ENCODE data around the gene MAP3K3. TPM values are rescaled to one million over a fixed set of nuclear protein-coding genes. Genes with fewer than 3 reads are reported as not detected.

The MAP3K3 gene
- total and polyA plus RNA-seq, 10 of the 15 experiments (the other 5 are each of a cell fraction or from before 2014, with no cell fraction given): 1.6 to 24.1 (median 15.0) TPM

DNA sequence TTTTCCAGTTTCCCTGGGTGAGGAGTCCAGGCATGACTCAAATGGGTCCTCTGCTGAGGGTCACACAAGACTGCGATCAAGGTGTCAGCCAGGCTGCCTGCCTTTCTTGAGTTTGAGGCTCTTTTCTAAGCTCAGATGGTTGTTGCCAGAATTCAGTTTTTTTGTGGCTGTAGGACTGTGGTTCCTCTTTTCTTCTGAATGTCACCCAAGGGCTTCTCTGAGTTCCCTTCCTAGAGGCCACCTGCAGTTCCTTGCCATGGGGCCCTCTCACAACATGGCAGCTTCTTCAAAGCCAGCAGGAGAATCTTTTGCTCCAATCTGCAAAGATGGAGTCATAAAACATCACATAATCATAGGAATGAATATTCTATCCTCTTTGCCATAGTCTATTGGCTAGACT, 60.2 kb downstream of the MAP3K3 start:
- Histone ChIP-seq H2AFZ (ENCODE audit: control insufficient read depth, low read depth, low read length) (no peak overlapping the region), H3K79me2 (ENCODE audit: control insufficient read depth, insufficient read depth, low read length) (no peaks in the 10 kb centered on the region), H3K4me2 (ENCODE audit: control insufficient read depth, insufficient read depth) (no peak overlapping the region), H3K27me3 (replicated peaks in 1 of 2; ENCODE audit: control insufficient read depth in 2 of 2, insufficient read depth in 2 of 2, low read length in 1 of 2) (no peaks in the 10 kb centered on the region), H3K36me3 (ENCODE audit: control insufficient read depth in 2 of 2, insufficient read depth in 2 of 2, low read length in 1 of 2) (peaks cover 2 to 12% of the 10 kb centered on the region in 2 experiments; a peak in 3 of 4 replicates), H3K4me1 (ENCODE audit: control insufficient read depth, insufficient read depth, low read length) (no peaks in the 10 kb centered on the region), H3K9ac (ENCODE audit: control insufficient read depth, insufficient read depth, low read length) (no peak overlapping the region), H3K9me3 (replicated peaks; ENCODE audit: control insufficient read depth, insufficient read depth, low read length) (no peaks in the 10 kb centered on the region), H3K4me3 (no peak overlapping the region), H3K27ac (ENCODE audit: control insufficient read depth, insufficient read depth) (no peak overlapping the region), H4K20me1 (ENCODE audit: control insufficient read depth, insufficient read depth) (no peaks in the 10 kb centered on the region)
- ChIA-PET SMC1A (ENCODE audit: uncharacterized antibody, unreplicated experiment) (interaction anchor here (1.1 to 1.7 kb wide), 5 partner anchors 16 to 152 kb away, joined by 3 to 6 read pairs (median 3); no protein-coding TSS in a partner anchor), CTCF (interaction anchor here (0.7 to 1.8 kb wide), 5 partner anchors 13 to 257 kb away, joined by 3 to 4 read pairs (median 3); no protein-coding TSS in a partner anchor), POLR2A (interaction anchor here (0.5 to 2.1 kb wide), 6 partner anchors 8 to 57 kb away, joined by 3 to 7 read pairs (median 3); no protein-coding TSS in a partner anchor), RAD21 (ENCODE audit: unreplicated experiment) (no interaction called here)
- DNase-seq (ENCODE audit: low read depth, low spot score): no peak
- TF ChIP-seq, protein P1, sequence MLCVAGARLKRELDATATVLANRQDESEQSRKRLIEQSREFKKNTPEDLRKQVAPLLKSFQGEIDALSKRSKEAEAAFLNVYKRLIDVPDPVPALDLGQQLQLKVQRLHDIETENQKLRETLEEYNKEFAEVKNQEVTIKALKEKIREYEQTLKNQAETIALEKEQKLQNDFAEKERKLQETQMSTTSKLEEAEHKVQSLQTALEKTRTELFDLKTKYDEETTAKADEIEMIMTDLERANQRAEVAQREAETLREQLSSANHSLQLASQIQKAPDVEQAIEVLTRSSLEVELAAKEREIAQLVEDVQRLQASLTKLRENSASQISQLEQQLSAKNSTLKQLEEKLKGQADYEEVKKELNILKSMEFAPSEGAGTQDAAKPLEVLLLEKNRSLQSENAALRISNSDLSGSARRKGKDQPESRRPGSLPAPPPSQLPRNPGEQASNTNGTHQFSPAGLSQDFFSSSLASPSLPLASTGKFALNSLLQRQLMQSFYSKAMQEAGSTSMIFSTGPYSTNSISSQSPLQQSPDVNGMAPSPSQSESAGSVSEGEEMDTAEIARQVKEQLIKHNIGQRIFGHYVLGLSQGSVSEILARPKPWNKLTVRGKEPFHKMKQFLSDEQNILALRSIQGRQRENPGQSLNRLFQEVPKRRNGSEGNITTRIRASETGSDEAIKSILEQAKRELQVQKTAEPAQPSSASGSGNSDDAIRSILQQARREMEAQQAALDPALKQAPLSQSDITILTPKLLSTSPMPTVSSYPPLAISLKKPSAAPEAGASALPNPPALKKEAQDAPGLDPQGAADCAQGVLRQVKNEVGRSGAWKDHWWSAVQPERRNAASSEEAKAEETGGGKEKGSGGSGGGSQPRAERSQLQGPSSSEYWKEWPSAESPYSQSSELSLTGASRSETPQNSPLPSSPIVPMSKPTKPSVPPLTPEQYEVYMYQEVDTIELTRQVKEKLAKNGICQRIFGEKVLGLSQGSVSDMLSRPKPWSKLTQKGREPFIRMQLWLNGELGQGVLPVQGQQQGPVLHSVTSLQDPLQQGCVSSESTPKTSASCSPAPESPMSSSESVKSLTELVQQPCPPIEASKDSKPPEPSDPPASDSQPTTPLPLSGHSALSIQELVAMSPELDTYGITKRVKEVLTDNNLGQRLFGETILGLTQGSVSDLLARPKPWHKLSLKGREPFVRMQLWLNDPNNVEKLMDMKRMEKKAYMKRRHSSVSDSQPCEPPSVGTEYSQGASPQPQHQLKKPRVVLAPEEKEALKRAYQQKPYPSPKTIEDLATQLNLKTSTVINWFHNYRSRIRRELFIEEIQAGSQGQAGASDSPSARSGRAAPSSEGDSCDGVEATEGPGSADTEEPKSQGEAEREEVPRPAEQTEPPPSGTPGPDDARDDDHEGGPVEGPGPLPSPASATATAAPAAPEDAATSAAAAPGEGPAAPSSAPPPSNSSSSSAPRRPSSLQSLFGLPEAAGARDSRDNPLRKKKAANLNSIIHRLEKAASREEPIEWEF (IDR thresholded peaks at IDR 0.05; ENCODE audit: insufficient replicate concordance, low read depth, low read length): no peak
- TF ChIP-seq EP300 (IDR thresholded peaks at IDR 0.05; ENCODE audit: borderline replicate concordance in 1 of 2, control insufficient read depth in 1 of 2, low read depth in 2 of 2, low read length in 2 of 2): no peak
- TF ChIP-seq, protein P2, sequence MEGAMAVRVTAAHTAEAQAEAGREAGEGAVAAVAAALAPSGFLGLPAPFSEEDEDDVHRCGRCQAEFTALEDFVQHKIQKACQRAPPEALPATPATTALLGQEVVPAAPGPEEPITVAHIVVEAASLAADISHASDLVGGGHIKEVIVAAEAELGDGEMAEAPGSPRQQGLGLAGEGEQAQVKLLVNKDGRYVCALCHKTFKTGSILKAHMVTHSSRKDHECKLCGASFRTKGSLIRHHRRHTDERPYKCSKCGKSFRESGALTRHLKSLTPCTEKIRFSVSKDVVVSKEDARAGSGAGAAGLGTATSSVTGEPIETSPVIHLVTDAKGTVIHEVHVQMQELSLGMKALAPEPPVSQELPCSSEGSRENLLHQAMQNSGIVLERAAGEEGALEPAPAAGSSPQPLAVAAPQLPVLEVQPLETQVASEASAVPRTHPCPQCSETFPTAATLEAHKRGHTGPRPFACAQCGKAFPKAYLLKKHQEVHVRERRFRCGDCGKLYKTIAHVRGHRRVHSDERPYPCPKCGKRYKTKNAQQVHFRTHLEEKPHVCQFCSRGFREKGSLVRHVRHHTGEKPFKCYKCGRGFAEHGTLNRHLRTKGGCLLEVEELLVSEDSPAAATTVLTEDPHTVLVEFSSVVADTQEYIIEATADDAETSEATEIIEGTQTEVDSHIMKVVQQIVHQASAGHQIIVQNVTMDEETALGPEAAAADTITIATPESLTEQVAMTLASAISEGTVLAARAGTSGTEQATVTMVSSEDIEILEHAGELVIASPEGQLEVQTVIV (IDR thresholded peaks at IDR 0.05; ENCODE audit: borderline replicate concordance, partially characterized antibody): no peak
- no peak for TF ChIP-seq MEF2B (IDR thresholded peaks at IDR 0.05; ENCODE audit: partially characterized antibody, poor library complexity, severe bottlenecking)
- no peak for TF ChIP-seq RB1 (IDR thresholded peaks at IDR 0.05; ENCODE audit: borderline replicate concordance)
- no peak for TF ChIP-seq BHLHE40 (IDR thresholded peaks at IDR 0.05; ENCODE audit: borderline replicate concordance in 1 of 2, low read depth in 2 of 2, low read length in 1 of 2)
- no peak for TF ChIP-seq JUND (IDR thresholded peaks at IDR 0.05; ENCODE audit: low read depth, low read length)
- intact Hi-C loops (cut with micrococcal nuclease; ENCODE audit: unreplicated experiment): no loop called here
- no peak for FAIRE-seq
- WGBS (ENCODE audit: insufficient coverage, insufficient replicate concordance, low lambda C conversion rate, missing lambda C conversion rate): 100% methylated on average over 1 of the region's 1 CpG
- no peak for ATAC-seq
- BruUV-seq (replicated peaks): no TSS peak
- in situ Hi-C loops (cut with MboI): no loop called here

All from GM12878 (cell line).